OCI-LY3 (cell line): Measurements from ENCODE around the gene UCN2.

Experiments
- EZH2phosphoT487 ChIP-seq: fragments of 200-600 bp; shearing (Covaris generic); IDR thresholded peaks from 2 replicates; pipeline ENCODE4 v1.6.1; 2018; ENCODE audit warnings: antibody characterized with exemption, mixed run types, low read depth
- TF ChIP-seq, protein P1 (sequence below): fragments of 200-600, 300-600 bp; sonication (generic); IDR thresholded peaks from 2 replicates; pipeline ENCODE4 v1.5.1; 2014; ENCODE audit warnings: antibody characterized with exemption, low read length, low read depth

DNA sequence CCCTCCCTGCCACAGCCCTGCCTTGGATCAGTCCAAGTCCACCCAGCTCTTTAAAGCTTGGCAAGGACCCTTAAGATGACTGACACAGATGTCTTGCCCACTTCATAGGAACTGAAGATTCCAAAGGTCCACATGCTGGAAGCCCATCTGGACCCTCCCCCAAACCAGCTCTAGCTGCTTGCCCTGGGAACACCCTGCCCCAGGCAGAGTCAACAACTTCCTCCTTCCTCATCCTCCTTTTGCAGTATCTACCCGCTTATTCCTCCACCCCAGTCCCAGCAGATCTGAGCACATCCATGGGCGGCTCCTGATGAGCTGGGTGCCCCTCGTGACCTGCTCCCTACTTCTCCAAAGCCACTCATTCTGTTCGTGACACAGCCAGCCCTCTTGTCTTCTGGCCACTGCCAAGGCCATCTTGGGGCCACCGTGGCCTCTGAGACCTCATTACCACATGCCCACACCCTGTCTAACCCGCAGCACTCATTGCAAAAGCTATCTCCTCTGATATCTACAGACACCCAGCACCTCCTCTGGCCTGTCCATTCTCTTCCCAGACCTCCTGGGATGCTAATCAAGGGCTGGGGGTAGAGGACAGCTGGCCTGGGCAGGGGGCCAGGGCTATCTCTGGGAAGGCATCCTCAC, 5.0 kb downstream of the UCN2 start:
- TF ChIP-seq, protein P1, sequence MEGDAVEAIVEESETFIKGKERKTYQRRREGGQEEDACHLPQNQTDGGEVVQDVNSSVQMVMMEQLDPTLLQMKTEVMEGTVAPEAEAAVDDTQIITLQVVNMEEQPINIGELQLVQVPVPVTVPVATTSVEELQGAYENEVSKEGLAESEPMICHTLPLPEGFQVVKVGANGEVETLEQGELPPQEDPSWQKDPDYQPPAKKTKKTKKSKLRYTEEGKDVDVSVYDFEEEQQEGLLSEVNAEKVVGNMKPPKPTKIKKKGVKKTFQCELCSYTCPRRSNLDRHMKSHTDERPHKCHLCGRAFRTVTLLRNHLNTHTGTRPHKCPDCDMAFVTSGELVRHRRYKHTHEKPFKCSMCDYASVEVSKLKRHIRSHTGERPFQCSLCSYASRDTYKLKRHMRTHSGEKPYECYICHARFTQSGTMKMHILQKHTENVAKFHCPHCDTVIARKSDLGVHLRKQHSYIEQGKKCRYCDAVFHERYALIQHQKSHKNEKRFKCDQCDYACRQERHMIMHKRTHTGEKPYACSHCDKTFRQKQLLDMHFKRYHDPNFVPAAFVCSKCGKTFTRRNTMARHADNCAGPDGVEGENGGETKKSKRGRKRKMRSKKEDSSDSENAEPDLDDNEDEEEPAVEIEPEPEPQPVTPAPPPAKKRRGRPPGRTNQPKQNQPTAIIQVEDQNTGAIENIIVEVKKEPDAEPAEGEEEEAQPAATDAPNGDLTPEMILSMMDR = no peak
- no peak for TF ChIP-seq EZH2phosphoT487
